Testis (tissue), 3 donors: Measurements from ENCODE around the gene TMEM135. TPM values are rescaled to one million over a fixed set of nuclear protein-coding genes. Genes with fewer than 3 reads are reported as not detected.
"Not testable (repeated sequence)": the region's sequence is repeated elsewhere in the genome, so short reads cannot be mapped to it uniquely, and the experiment has no call there.

Experiments
- DNase-seq: peaks from one replicate; pipeline ENCODE4 v3.0.0-alpha.2; 2019
- H3K27ac ChIP-seq, 2 donors: fragments of 200-600 bp; sonication (generic); one replicate each; pipeline ENCODE4 v1.5.1; 2019
- H3K27me3 ChIP-seq: fragments of 200-600 bp; sonication (generic); one replicate; pipeline ENCODE4 v1.5.1; 2019
- H3K36me3 ChIP-seq: fragments of 200-600 bp; sonication (generic); one replicate; pipeline ENCODE4 v1.5.1; 2017; ENCODE audit warnings: low read depth; ENCODE audit errors: missing control alignments
- H3K4me1 ChIP-seq: fragments of 200-600 bp; sonication (generic); one replicate; pipeline ENCODE4 v1.5.1; 2019
- H3K4me3 ChIP-seq, 2 donors: fragments of 200-600 bp; sonication (generic); one replicate each; pipeline ENCODE4 v1.5.1; 2017 to 2019
- H3K9me3 ChIP-seq: fragments of 200-600 bp; sonication (generic); one replicate; pipeline ENCODE4 v1.5.1; 2017
- POLR2A ChIP-seq: fragments of 450-650 bp; IDR thresholded peaks from one replicate; pipeline ENCODE4 v1.6.1; 2017; ENCODE audit warnings: antibody characterized with exemption, mild to moderate bottlenecking, moderate library complexity
- WGBS, 2 donors: methylation state at CpG; one replicate each; pipeline ENCODE4 v1.1.5; 2018; 5-methylcytosine and 5-hydroxymethylcytosine counted together
- intact Hi-C: fragments of 100-400 bp; cut with DNase I; formaldehyde crosslinking; loops from one replicate; pipeline ENCODE4 v1.15.1; 2023; ENCODE audit warnings: low total_unique reads
- polyA plus RNA-seq: library from polyadenylated mRNA; stranded (reverse); fragments of 350-450 nt; fragmentation: Illumina TruSeq; extraction: RNeasy Lipid Tissue Mini Kit (QIAGEN cat#74804); gene quantifications from one replicate; pipeline ENCODE4 v1.2.3, GENCODE V29; 2014; ENCODE audit warnings: low read depth, low replicate concordance; ENCODE audit not compliant: insufficient read depth
- total RNA-seq, 2 donors: library from RNA; depleted of rRNA; stranded (reverse); fragments of >200 nt; gene quantifications; one replicate each; pipeline ENCODE4 v1.2.3, GENCODE V29; 2016
- TF ChIP-seq, protein P1 (sequence below), 3 experiments: fragments of 450-650 bp in 2 of 3; fragments of 200-600 bp in 1 of 3; sonication (generic) in 1 of 3; IDR thresholded peaks; one replicate each; pipeline ENCODE4 v1.5.1; 2016 to 2019; ENCODE audit warnings: antibody characterized with exemption in 3 of 3, mild to moderate bottlenecking in 2 of 3, moderate library complexity in 1 of 3

The TMEM135 gene
- total and polyA plus RNA-seq, 3 donors from 2014 or later, result 21.3 to 59.0 (median 42.1) TPM

DNA sequence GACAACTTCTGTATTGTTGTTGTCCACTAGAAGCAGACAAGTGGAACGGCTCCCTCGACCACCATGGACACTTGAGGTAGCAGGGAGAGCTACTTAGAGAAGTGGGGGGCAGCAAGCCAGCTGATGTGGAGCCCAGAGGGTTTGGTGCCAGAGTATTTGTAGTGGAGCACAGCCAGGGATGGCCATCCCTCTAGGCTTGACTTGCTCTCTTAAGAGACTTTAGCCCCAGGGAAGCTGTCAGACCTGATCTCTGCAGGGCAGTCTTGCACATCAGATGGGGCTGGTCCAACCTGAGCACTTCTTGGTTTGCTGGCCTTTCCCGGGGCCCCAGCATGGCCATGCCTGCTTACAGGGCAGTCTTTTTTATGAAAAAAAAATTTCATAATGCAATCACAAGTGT, 15.0 kb upstream of the TMEM135 start:
- TF ChIP-seq POLR2A, result no peak
- TF ChIP-seq, protein P1, sequence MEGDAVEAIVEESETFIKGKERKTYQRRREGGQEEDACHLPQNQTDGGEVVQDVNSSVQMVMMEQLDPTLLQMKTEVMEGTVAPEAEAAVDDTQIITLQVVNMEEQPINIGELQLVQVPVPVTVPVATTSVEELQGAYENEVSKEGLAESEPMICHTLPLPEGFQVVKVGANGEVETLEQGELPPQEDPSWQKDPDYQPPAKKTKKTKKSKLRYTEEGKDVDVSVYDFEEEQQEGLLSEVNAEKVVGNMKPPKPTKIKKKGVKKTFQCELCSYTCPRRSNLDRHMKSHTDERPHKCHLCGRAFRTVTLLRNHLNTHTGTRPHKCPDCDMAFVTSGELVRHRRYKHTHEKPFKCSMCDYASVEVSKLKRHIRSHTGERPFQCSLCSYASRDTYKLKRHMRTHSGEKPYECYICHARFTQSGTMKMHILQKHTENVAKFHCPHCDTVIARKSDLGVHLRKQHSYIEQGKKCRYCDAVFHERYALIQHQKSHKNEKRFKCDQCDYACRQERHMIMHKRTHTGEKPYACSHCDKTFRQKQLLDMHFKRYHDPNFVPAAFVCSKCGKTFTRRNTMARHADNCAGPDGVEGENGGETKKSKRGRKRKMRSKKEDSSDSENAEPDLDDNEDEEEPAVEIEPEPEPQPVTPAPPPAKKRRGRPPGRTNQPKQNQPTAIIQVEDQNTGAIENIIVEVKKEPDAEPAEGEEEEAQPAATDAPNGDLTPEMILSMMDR (IDR thresholded peaks at IDR 0.05), result no peak
- H3K27ac ChIP-seq, result no peak overlapping the region
- intact Hi-C loops, result no loop called here
- no peaks in the 10 kb centered on the region for H3K36me3 ChIP-seq
- no peak for DNase-seq
- WGBS, 2 donors, result 86 to 91% methylated on average over 3 of the region's 3 CpGs
- H3K4me3 ChIP-seq, result no peak overlapping the region
- H3K27me3 ChIP-seq, result no peaks in the 10 kb centered on the region
- no peaks in the 10 kb centered on the region for H3K9me3 ChIP-seq
- H3K4me1 ChIP-seq, result no peaks in the 10 kb centered on the region

DNA sequence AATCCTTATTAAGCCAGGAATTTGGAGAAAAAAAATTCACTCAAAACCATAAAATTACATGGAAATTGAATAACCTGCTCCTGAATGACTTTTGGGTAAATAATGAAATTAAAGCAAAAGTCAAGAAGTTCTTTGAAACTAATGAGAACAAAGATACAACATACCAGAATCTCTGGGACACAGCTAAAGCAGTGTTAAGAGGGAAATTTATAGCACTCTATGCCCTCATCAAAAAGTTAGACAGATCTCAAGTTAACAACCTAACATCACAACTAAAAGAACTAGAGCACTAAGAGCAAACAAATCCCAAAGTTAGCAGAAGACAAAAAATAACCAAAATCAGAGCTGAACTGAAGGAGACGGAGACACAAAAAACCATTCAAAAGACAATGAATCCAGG, 11.3 kb upstream of the TMEM135 start:
- DNase-seq, H3K36me3 ChIP-seq, H3K4me3 ChIP-seq, H3K27ac ChIP-seq, H3K9me3 ChIP-seq, intact Hi-C loops, H3K27me3 ChIP-seq: not testable (repeated sequence)
- WGBS, 2 donors, result 72 to 89% methylated on average over 1 of the region's 1 CpG
- peaks cover 12% of the 10 kb centered on the region for H3K4me1 ChIP-seq

DNA sequence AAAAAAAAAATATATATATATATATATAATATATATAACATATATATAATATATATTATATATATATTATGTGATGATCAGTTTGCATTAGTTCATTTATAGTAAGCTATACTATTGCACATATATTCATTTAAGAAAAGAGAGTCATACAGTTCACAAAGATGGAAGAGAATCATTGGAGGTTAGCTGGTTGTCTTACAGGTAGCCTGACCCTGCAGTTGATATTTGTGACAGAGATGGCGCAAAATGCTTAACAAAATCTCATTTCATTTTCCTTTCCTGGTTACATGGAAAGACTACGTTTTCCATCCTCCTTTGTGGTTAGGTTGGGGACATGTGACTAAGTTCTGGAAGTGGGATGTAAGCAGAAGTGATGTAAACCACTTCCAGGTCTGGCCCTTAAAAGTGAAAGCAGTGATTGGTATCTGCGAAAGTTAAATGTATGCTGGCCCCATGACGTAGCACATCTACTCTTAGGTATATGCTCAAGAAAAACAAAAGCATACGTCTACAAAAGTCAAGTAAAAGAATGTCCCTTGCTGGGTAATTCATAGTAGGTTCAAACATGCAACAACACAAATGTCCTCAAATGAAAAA, 7.2 kb upstream of the TMEM135 start:
- 82 to 91% methylated on average over 5 of the region's 5 CpGs for WGBS, 2 donors
- Histone ChIP-seq H3K36me3 (no peaks in the 10 kb centered on the region), H3K27ac (no peak overlapping the region), H3K4me1 (peaks cover 16% of the 10 kb centered on the region), H3K4me3 (no peak overlapping the region), H3K9me3 (no peaks in the 10 kb centered on the region), H3K27me3 (no peaks in the 10 kb centered on the region)
- intact Hi-C loops, result no loop called here
- no peak for TF ChIP-seq POLR2A
- no peak for DNase-seq

DNA sequence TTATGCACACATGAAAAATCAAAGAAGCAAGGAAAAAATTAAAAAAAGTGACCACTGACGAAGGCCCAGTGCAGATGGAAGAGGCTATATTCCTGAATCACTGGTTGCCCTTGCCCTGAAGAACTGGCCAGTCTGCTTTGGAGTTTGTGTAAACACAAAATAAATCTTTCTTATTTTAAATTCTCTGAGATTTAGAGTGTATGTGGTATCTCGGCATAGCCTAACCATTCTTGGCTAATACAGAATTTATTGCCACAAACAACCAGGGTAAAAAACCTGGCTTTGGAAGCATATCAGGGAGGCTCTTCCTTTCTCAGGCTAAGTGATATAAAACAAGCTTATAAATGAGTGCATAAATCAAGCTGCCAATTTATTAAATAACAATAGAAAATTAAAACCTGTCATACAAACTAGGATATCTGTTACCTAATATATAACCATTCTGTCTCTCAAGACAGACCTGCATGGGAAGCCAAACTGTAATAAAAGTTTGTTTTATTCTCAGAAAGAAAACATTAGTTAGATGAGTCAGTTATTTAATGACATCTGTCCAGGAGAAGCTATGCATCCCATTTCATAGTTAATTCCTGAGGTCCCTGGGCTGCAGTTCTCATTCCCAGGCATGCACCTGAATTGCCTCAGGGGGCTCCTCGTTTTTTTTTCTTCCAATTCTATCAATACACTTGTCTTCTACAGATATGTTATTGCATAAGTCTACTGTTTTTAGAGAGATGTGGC, 6.1 kb upstream of the TMEM135 start:
- H3K27ac ChIP-seq, result no peak overlapping the region
- 65 to 67% methylated on average over 3 of the region's 3 CpGs for WGBS, 2 donors
- no peak overlapping the region for H3K4me3 ChIP-seq
- no peak for DNase-seq
- H3K36me3 ChIP-seq, result no peaks in the 10 kb centered on the region
- peaks cover 16% of the 10 kb centered on the region for H3K4me1 ChIP-seq
- no peaks in the 10 kb centered on the region for H3K9me3 ChIP-seq
- intact Hi-C loops, result no loop called here
- H3K27me3 ChIP-seq, result no peaks in the 10 kb centered on the region
- TF ChIP-seq, protein P1 (IDR thresholded peaks at IDR 0.05), result no peak
- TF ChIP-seq POLR2A, result no peak

DNA sequence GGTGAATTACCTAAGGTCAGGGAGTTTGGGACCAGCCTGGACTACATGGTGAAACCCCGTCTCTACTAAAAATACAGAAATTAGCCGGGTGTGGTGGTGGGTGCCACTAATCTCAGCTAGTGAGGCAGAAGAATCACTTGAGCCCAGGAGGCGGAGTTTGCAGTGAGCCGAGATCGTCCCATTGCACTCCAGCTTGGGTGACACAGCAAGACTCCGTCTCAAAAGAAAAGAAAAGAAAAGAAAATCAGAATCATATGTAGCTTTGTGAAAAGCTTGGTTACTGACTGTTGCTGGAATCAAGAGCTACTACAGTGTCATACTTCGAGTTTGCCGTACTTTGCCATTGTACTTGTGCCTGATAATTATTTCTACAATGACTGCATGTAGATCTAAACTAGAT, 4.2 kb upstream of the TMEM135 start:
- Histone ChIP-seq H3K9me3 (no peaks in the 10 kb centered on the region), H3K27me3 (no peaks in the 10 kb centered on the region), H3K4me1 (peaks cover 11% of the 10 kb centered on the region), H3K27ac (no peak overlapping the region), H3K4me3 (no peak overlapping the region), H3K36me3 (no peaks in the 10 kb centered on the region)
- intact Hi-C loops, result no loop called here
- DNase-seq, result no peak
- WGBS, 2 donors, result 79% methylated on average over 8 of the region's 8 CpGs
- TF ChIP-seq, protein P1 (IDR thresholded peaks at IDR 0.05), result no peak
